Lower leg skin (tissue), 4 donors: ENCODE results near the gene AGGF1. TPM values are rescaled to one million over a fixed set of nuclear protein-coding genes. Genes with fewer than 3 reads are reported as not detected.

Source experiments
- DNase-seq, 2 donors: peaks; one replicate each; pipeline ENCODE4 v3.0.0-alpha.2; 2019; ENCODE audit warnings: low spot score in 2 of 2
- H3K4me3 ChIP-seq: fragments of 200-600 bp; sonication (generic); 2 replicates; pipeline ENCODE4 v1.5.1; 2017; ENCODE audit warnings: mild to moderate bottlenecking, low read depth; ENCODE audit not compliant: poor library complexity, severe bottlenecking
- POLR2A ChIP-seq, 2 donors: fragments of 450-650 bp; IDR thresholded peaks; one replicate each; pipeline ENCODE4 v1.6.1; 2016 to 2017; ENCODE audit warnings: antibody characterized with exemption in 2 of 2, mild to moderate bottlenecking in 1 of 2, moderate library complexity in 1 of 2
- WGBS, 2 donors: methylation state at CpG; one replicate each; pipeline ENCODE4 v1.1.5; 2018; 5-methylcytosine and 5-hydroxymethylcytosine counted together
- intact Hi-C: fragments of 100-400 bp; cut with DNase I; formaldehyde crosslinking; loops from one replicate; pipeline ENCODE4 v1.15.0; 2023; ENCODE audit warnings: low total_unique reads
- total RNA-seq, 4 donors: library from RNA; depleted of rRNA; stranded (reverse); fragments of >200 nt; gene quantifications; one replicate each; pipeline ENCODE4 v1.1.0, GENCODE V29; 2016
- TF ChIP-seq, protein P1 (sequence below), 3 donors: fragments of 450-650 bp; IDR thresholded peaks; one replicate each; pipeline ENCODE4 v1.5.1; 2016; ENCODE audit warnings: antibody characterized with exemption in 3 of 3, mild to moderate bottlenecking in 3 of 3, moderate library complexity in 2 of 3

The AGGF1 gene
- total RNA-seq, 4 donors from 2014 or later = 15.0 to 25.0 (median 22.4) TPM

DNA sequence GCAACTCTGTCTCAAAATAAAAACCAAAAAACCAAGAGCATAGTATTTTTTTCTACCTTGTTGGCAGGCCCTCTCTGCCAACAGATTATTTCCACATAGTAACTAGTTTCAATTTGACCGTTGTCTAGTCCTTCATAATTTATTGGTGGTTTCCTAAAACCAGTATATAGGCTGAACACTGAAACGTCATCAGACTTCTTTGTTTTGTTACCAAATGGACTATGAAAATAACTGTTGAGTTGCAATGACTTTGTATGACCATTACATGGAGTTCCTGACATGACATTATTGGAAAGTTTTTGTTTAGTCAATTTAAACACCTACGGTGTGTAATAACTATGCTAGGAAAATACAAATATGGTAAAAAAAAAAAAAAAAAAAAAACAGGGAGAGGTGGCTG is 1.7 kb downstream of the AGGF1 start:
- H3K4me3 ChIP-seq = no peak overlapping the region
- intact Hi-C loops = no loop called here
- DNase-seq = no peak
- TF ChIP-seq POLR2A (IDR thresholded peaks at IDR 0.05) = no peak
- TF ChIP-seq, protein P1, sequence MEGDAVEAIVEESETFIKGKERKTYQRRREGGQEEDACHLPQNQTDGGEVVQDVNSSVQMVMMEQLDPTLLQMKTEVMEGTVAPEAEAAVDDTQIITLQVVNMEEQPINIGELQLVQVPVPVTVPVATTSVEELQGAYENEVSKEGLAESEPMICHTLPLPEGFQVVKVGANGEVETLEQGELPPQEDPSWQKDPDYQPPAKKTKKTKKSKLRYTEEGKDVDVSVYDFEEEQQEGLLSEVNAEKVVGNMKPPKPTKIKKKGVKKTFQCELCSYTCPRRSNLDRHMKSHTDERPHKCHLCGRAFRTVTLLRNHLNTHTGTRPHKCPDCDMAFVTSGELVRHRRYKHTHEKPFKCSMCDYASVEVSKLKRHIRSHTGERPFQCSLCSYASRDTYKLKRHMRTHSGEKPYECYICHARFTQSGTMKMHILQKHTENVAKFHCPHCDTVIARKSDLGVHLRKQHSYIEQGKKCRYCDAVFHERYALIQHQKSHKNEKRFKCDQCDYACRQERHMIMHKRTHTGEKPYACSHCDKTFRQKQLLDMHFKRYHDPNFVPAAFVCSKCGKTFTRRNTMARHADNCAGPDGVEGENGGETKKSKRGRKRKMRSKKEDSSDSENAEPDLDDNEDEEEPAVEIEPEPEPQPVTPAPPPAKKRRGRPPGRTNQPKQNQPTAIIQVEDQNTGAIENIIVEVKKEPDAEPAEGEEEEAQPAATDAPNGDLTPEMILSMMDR (IDR thresholded peaks at IDR 0.05) = no peak
- WGBS, 2 donors = 84 to 89% methylated on average over 3 of the region's 3 CpGs

DNA sequence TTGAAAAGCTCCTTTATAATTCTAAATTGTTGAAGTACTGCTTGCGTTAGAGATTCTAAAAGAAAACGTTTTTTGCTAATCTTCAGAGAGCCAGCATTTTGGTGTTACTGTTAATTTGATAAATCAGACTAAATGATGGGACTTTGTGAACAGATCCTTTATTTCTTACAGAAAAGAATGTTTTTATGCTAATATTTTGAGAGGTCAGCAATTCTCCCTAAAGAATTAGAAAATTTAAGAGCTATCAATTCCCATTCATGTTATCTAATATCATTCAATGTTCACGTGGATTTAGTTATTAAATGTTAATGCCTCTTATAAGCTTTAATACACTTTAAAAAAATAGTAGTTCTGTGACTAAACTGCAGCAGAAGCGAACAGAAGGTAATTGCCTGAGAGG is 2.4 kb downstream of the AGGF1 start:
- no peak for DNase-seq
- intact Hi-C loops = no loop called here
- H3K4me3 ChIP-seq = no peak overlapping the region
- TF ChIP-seq POLR2A (IDR thresholded peaks at IDR 0.05) = no peak
- TF ChIP-seq, protein P1 (IDR thresholded peaks at IDR 0.05) = no peak
- WGBS, 2 donors = 72 to 84% methylated on average over 4 of the region's 4 CpGs

GRCh38 chr5:77033338-77033737 is 3.1 kb downstream of the AGGF1 start:
- TF ChIP-seq, protein P1 (IDR thresholded peaks at IDR 0.05) = no peak
- 86 to 90% methylated on average over 5 of the region's 5 CpGs for WGBS, 2 donors
- DNase-seq = no peak
- intact Hi-C loops = no loop called here
- no peak overlapping the region for H3K4me3 ChIP-seq

DNA sequence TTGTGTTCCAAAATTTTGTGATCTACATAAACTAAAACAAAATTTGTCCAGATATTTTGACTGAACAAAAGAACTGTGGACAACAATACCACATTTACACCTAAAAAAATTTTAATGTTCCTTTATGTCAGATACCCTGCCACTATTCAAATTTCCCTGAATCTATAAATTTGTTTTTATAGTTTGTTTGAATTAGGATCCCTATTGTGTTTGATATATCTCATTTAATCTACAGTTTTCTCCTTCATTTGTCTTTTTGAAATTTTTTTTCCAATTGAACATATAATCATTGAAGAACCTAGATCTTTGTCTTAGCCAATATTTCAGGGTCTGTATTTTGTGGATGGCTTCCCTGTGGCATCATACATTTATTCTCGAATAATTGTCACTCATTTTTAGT is 5.7 kb downstream of the AGGF1 start:
- TF ChIP-seq POLR2A (IDR thresholded peaks at IDR 0.05) = no peak
- TF ChIP-seq, protein P1 (IDR thresholded peaks at IDR 0.05) = no peak
- H3K4me3 ChIP-seq = no peak overlapping the region
- intact Hi-C loops = no loop called here
- no peak for DNase-seq
- 84 to 92% methylated on average over 1 of the region's 1 CpG for WGBS, 2 donors

- no peak for TF ChIP-seq POLR2A (IDR thresholded peaks at IDR 0.05)
- TF ChIP-seq, protein P1 (IDR thresholded peaks at IDR 0.05) = no peak
- intact Hi-C loops = no loop called here
- no peak overlapping the region for H3K4me3 ChIP-seq
- no peak for DNase-seq
- WGBS, 2 donors = 97 to 100% methylated on average over 1 of the region's 1 CpG
These were observed 16.3 kb downstream of the AGGF1 start for GRCh38 chr5:77046416-77047073.

GRCh38 chr5:77064040-77064439 is 33.8 kb downstream of the AGGF1 start:
- intact Hi-C loops = loop anchor here (10.0 kb wide), 1 partner anchor 1231 kb away; the partner anchor contains the start of gene AP3B1
- DNase-seq = no peak
- 67 to 85% methylated on average over 3 of the region's 3 CpGs for WGBS, 2 donors
- TF ChIP-seq, protein P1 (IDR thresholded peaks at IDR 0.05) = no peak
- no peak for TF ChIP-seq POLR2A (IDR thresholded peaks at IDR 0.05)
- no peak overlapping the region for H3K4me3 ChIP-seq
